ENCODE data around the gene NACC2. TPM values are rescaled to one million over a fixed set of nuclear protein-coding genes. Genes with fewer than 3 reads are reported as not detected.

Gene NACC2
- polyA plus RNA-seq, 1 donor (not counting 4 experiments of a cell fraction or from before 2014, with no cell fraction given) = 4.6 TPM

- peak within 1 kb of the TSS; percentile 60 for H3K27ac ChIP-seq (ENCODE audit: control insufficient read depth, insufficient read depth, low read length)
- DNase-seq (ENCODE audit: low read depth, low spot score) (peak; percentile 49), FAIRE-seq (no peak)
- peaks cover 15% of the 10 kb centered on the region for H3K4me1 ChIP-seq (ENCODE audit: control insufficient read depth, extremely low read depth, insufficient read depth, low read length)
- no peaks in the 10 kb centered on the region for H3K9me1 ChIP-seq (ENCODE audit: control insufficient read depth, extremely low read depth, insufficient read depth, low read length)
- peaks cover 4% of the 10 kb centered on the region for H4K20me1 ChIP-seq (ENCODE audit: control insufficient read depth, extremely low read depth, insufficient read depth, low read length)
- peak within 1 kb of the TSS; percentile 97 for H3K4me2 ChIP-seq (ENCODE audit: control insufficient read depth, extremely low read depth, insufficient read depth, low read depth, low read length)
- H3K9ac ChIP-seq (ENCODE audit: control insufficient read depth, extremely low read depth, insufficient read depth, low read length) = peak within 1 kb of the TSS; percentile 86
- peaks cover 41% of the 10 kb centered on the region for H3K79me2 ChIP-seq (ENCODE audit: control insufficient read depth, insufficient read depth, low read length)
- H3K36me3 ChIP-seq (ENCODE audit: control insufficient read depth in 2 of 2, extremely low read depth in 1 of 2, insufficient read depth in 2 of 2, low read length in 2 of 2) = peaks cover 2 to 3% of the 10 kb centered on the region in 2 experiments
- peaks cover 3% of the 10 kb centered on the region for H3K27me3 ChIP-seq (ENCODE audit: control insufficient read depth, extremely low read depth, insufficient read depth, low read length)
- H3K4me3 ChIP-seq (ENCODE audit: control insufficient read depth in 2 of 3, extremely low read depth in 1 of 3, insufficient read depth in 2 of 3, low read depth in 1 of 3, low read length in 3 of 3) = peak within 1 kb of the TSS; percentile 85 to 90 (median 88)
- H3K9me3 ChIP-seq (ENCODE audit: control insufficient read depth, low read depth, low read length) = no peaks in the 10 kb centered on the region
- TF ChIP-seq CTCF (optimal IDR thresholded peaks at IDR 0.05 in 1 of 3, IDR thresholded peaks at IDR 0.05 in 1 of 3, conservative IDR thresholded peaks at IDR 0.05 in 1 of 3; ENCODE audit: extremely low read depth in 1 of 3, insufficient read depth in 2 of 3, low read length in 3 of 3) (peak in 2 of 3 experiments; percentile 28 to 50), EZH2 (IDR thresholded peaks at IDR 0.05; ENCODE audit: low read length) (no peak)
- dilution Hi-C loops (cut with MboI; ENCODE audit: extremely low pct_ligation_motif_present, low sequenced_read_pairs) = no loop called here
- peak within 1 kb of the TSS; percentile 70 for H2AFZ ChIP-seq (ENCODE audit: control insufficient read depth, low read length)
These were observed 133.8 kb downstream of the NACC2 start, which contains the start of gene UBAC1 for GRCh38 chr9:135961277-135961715. Gene UBAC1 (minus strand): TSS chr9:135961373. CDS start chr9:135961162, 211 bp downstream.

- H3K9me3 ChIP-seq (ENCODE audit: control insufficient read depth, low read depth, low read length) = no peaks in the 10 kb centered on the region
- peak overlapping the region; percentile 97 for H3K4me2 ChIP-seq (ENCODE audit: control insufficient read depth, extremely low read depth, insufficient read depth, low read depth, low read length)
- FAIRE-seq (no peak), DNase-seq (ENCODE audit: low read depth, low spot score) (no peak)
- peaks cover 48% of the 10 kb centered on the region for H3K79me2 ChIP-seq (ENCODE audit: control insufficient read depth, insufficient read depth, low read length)
- H3K9me1 ChIP-seq (ENCODE audit: control insufficient read depth, extremely low read depth, insufficient read depth, low read length) = no peaks in the 10 kb centered on the region
- peak overlapping the region; percentile 70 for H2AFZ ChIP-seq (ENCODE audit: control insufficient read depth, low read length)
- TF ChIP-seq EZH2 (IDR thresholded peaks at IDR 0.05; ENCODE audit: low read length) (no peak), CTCF (optimal IDR thresholded peaks at IDR 0.05 in 1 of 3, IDR thresholded peaks at IDR 0.05 in 1 of 3, conservative IDR thresholded peaks at IDR 0.05 in 1 of 3; ENCODE audit: extremely low read depth in 1 of 3, insufficient read depth in 2 of 3, low read length in 3 of 3) (no peak)
- H3K27ac ChIP-seq (ENCODE audit: control insufficient read depth, insufficient read depth, low read length) = peak overlapping the region; percentile 60
- peaks cover 3 to 7% of the 10 kb centered on the region in 2 experiments for H3K36me3 ChIP-seq (ENCODE audit: control insufficient read depth in 2 of 2, extremely low read depth in 1 of 2, insufficient read depth in 2 of 2, low read length in 2 of 2)
- peak overlapping the region; percentile 86 for H3K9ac ChIP-seq (ENCODE audit: control insufficient read depth, extremely low read depth, insufficient read depth, low read length)
- dilution Hi-C loops (cut with MboI; ENCODE audit: extremely low pct_ligation_motif_present, low sequenced_read_pairs) = no loop called here
- H3K4me3 ChIP-seq (ENCODE audit: control insufficient read depth in 2 of 3, extremely low read depth in 1 of 3, insufficient read depth in 2 of 3, low read depth in 1 of 3, low read length in 3 of 3) = peak overlapping the region; percentile 85 to 90 (median 88)
- H3K27me3 ChIP-seq (ENCODE audit: control insufficient read depth, extremely low read depth, insufficient read depth, low read length) = peaks cover 3% of the 10 kb centered on the region
- peaks cover 15% of the 10 kb centered on the region for H3K4me1 ChIP-seq (ENCODE audit: control insufficient read depth, extremely low read depth, insufficient read depth, low read length)
- H4K20me1 ChIP-seq (ENCODE audit: control insufficient read depth, extremely low read depth, insufficient read depth, low read length) = peaks cover 4% of the 10 kb centered on the region
These were observed 134.4 kb downstream of the NACC2 start for GRCh38 chr9:135960411-135961276.
